H9 (cell line): ENCODE data around the gene CNTN2. TPM values are rescaled to one million over a fixed set of nuclear protein-coding genes. Genes with fewer than 3 reads are reported as not detected.

ENCODE experiments used
- DNase-seq: peaks from one replicate; pipeline ENCODE4 v3.0.0-alpha.2; 2017
- H2AFZ ChIP-seq: one replicate; pipeline ENCODE4 v1.6.1; 2013; ENCODE audit warnings: mild to moderate bottlenecking, low read length, control low read depth, moderate library complexity
- H2AK5ac ChIP-seq: 2 replicates; pipeline ENCODE4 v1.6.1; 2013; ENCODE audit warnings: low read length, control low read depth, mixed read lengths; ENCODE audit not compliant: insufficient read length
- H2BK120ac ChIP-seq: one replicate; pipeline ENCODE4 v1.6.1; 2013; ENCODE audit warnings: low read depth, mild to moderate bottlenecking, low read length, control low read depth, inconsistent platforms; ENCODE audit not compliant: poor library complexity, severe bottlenecking
- H2BK12ac ChIP-seq: 2 replicates; pipeline ENCODE4 v1.6.1; 2013; ENCODE audit warnings: low read length, control low read depth, mixed read lengths, low read depth; ENCODE audit not compliant: insufficient read length
- H2BK15ac ChIP-seq: 2 replicates; pipeline ENCODE4 v1.6.1; 2013; ENCODE audit warnings: low read depth, low read length, control low read depth
- H2BK20ac ChIP-seq: one replicate; pipeline ENCODE4 v1.6.1; 2013; ENCODE audit warnings: low read depth, mild to moderate bottlenecking, low read length, control low read depth, inconsistent platforms; ENCODE audit not compliant: poor library complexity, severe bottlenecking
- H2BK5ac ChIP-seq: 2 replicates; pipeline ENCODE4 v1.6.1; 2013; ENCODE audit warnings: low read length, control low read depth, mixed read lengths; ENCODE audit not compliant: insufficient read length
- H3K14ac ChIP-seq: 2 replicates; pipeline ENCODE4 v1.6.1; 2013; ENCODE audit warnings: low read length, control low read depth; ENCODE audit not compliant: insufficient read depth
- H3K18ac ChIP-seq: 2 replicates; pipeline ENCODE4 v1.6.1; 2013; ENCODE audit warnings: low read depth, mild to moderate bottlenecking, mixed read lengths, low read length, control low read depth; ENCODE audit not compliant: insufficient read length
- H3K23ac ChIP-seq: 2 replicates; pipeline ENCODE4 v1.6.1; 2013; ENCODE audit warnings: low read length, control low read depth, mixed read lengths, low read depth; ENCODE audit not compliant: insufficient read length
- H3K23me2 ChIP-seq: 2 replicates; pipeline ENCODE4 v1.6.1; 2013; ENCODE audit warnings: low read depth, mild to moderate bottlenecking, mixed read lengths, low read length, control low read depth; ENCODE audit not compliant: insufficient read length, poor library complexity, severe bottlenecking
- H3K27ac ChIP-seq: 2 replicates; pipeline ENCODE4 v1.5.1; 2013; ENCODE audit warnings: low read length, control low read depth, mixed read lengths, low read depth; ENCODE audit not compliant: insufficient read length
- H3K27me3 ChIP-seq: 2 replicates; pipeline ENCODE4 v1.6.1; 2013; ENCODE audit warnings: low read length, control low read depth, inconsistent platforms; ENCODE audit not compliant: insufficient read depth
- H3K4ac ChIP-seq: 2 replicates; pipeline ENCODE4 v1.6.1; 2013; ENCODE audit warnings: low read depth, mild to moderate bottlenecking, control low read depth, inconsistent platforms, low read length, moderate library complexity
- H3K4me1 ChIP-seq: 2 replicates; pipeline ENCODE4 v1.6.1; 2013; ENCODE audit warnings: low read length, control low read depth, inconsistent platforms; ENCODE audit not compliant: insufficient read depth
- H3K4me2 ChIP-seq: 2 replicates; pipeline ENCODE4 v1.6.1; 2013; ENCODE audit warnings: low read length, control low read depth, mixed read lengths; ENCODE audit not compliant: insufficient read length, insufficient read depth
- H3K56ac ChIP-seq: 2 replicates; pipeline ENCODE4 v1.6.1; 2013; ENCODE audit warnings: low read depth, mild to moderate bottlenecking, mixed read lengths, low read length, control low read depth; ENCODE audit not compliant: insufficient read length
- H3K79me1 ChIP-seq: 2 replicates; pipeline ENCODE4 v1.6.1; 2013; ENCODE audit warnings: low read depth, mild to moderate bottlenecking, moderate library complexity, low read length, control low read depth, inconsistent platforms; ENCODE audit not compliant: insufficient read depth, poor library complexity, severe bottlenecking
- H3K79me2 ChIP-seq: 2 replicates; pipeline ENCODE4 v1.6.1; 2013; ENCODE audit warnings: low read length, control low read depth, inconsistent platforms; ENCODE audit not compliant: insufficient read depth
- H3K9ac ChIP-seq: 2 replicates; pipeline ENCODE4 v1.6.1; 2013; ENCODE audit warnings: low read length, control low read depth, mixed read lengths; ENCODE audit not compliant: insufficient read length; ENCODE audit errors: extremely low read depth
- H3K9me3 ChIP-seq: one replicate; pipeline ENCODE4 v1.6.1; 2013; ENCODE audit warnings: low read depth, low read length, inconsistent platforms; ENCODE audit not compliant: control insufficient read depth
- H3T11ph ChIP-seq: one replicate; pipeline ENCODE4 v1.6.1; 2013; ENCODE audit warnings: mild to moderate bottlenecking, low read length, control low read depth, inconsistent platforms
- H4K20me1 ChIP-seq: one replicate; pipeline ENCODE4 v1.6.1; 2013; ENCODE audit not compliant: control insufficient read depth, insufficient read length, insufficient read depth
- H4K5ac ChIP-seq: 2 replicates; pipeline ENCODE4 v1.6.1; 2013; ENCODE audit warnings: low read depth, mild to moderate bottlenecking, mixed read lengths, low read length, control low read depth; ENCODE audit not compliant: insufficient read length
- H4K8ac ChIP-seq: replicated peaks from 2 replicates; pipeline ENCODE4 v1.6.1; 2013; ENCODE audit warnings: low read length, control low read depth, mixed read lengths, low read depth; ENCODE audit not compliant: insufficient read length
- H4K91ac ChIP-seq: 2 replicates; pipeline ENCODE4 v1.6.1; 2013; ENCODE audit warnings: low read depth, mild to moderate bottlenecking, moderate library complexity, mixed read lengths, low read length, control low read depth; ENCODE audit not compliant: insufficient read length
- H3K27ac Mint-ChIP-seq, 3 experiments: 2 replicates in 2 of 3; 3 replicates in 1 of 3; pipeline ENCODE4 v1.8.0; 2020 to 2021; ENCODE audit warnings: mixed read lengths in 3 of 3, mild to moderate bottlenecking in 1 of 3, moderate library complexity in 1 of 3
- H3K27me3 Mint-ChIP-seq: 2 replicates; pipeline ENCODE4 v1.8.0; 2021; ENCODE audit warnings: low read depth, mild to moderate bottlenecking, moderate library complexity, mixed read lengths
- H3K36me3 Mint-ChIP-seq, 3 experiments: 2 replicates in 2 of 3; 3 replicates in 1 of 3; pipeline ENCODE4 v1.8.0; 2020 to 2021; ENCODE audit warnings: low read depth in 3 of 3, mixed read lengths in 3 of 3; ENCODE audit not compliant: insufficient read depth in 1 of 3
- H3K4me1 Mint-ChIP-seq, 2 experiments: 2 replicates each; pipeline ENCODE4 v1.8.0; 2020; ENCODE audit warnings: mixed read lengths in 2 of 2
- H3K4me3 Mint-ChIP-seq, 2 experiments: 2 replicates in 1 of 2; 3 replicates in 1 of 2; pipeline ENCODE4 v1.8.0; 2020 to 2021; ENCODE audit warnings: mild to moderate bottlenecking in 2 of 2, mixed read lengths in 2 of 2, moderate library complexity in 1 of 2
- H3K9me3 Mint-ChIP-seq, 2 experiments: 2 replicates in 1 of 2; 3 replicates in 1 of 2; pipeline ENCODE4 v1.8.0; 2020; ENCODE audit warnings: mild to moderate bottlenecking in 2 of 2, mixed read lengths in 2 of 2, moderate library complexity in 1 of 2
- WGBS: extraction: QIAGEN DNeasy Blood & Tissue Kit; methylation state at CpG from one replicate; pipeline ENCODE4 v1.1.7; 2013; ENCODE audit warnings: missing lambda C conversion rate, low lambda C conversion rate, mixed read lengths; ENCODE audit not compliant: insufficient read length; ENCODE audit errors: extremely low coverage; 5-methylcytosine and 5-hydroxymethylcytosine counted together
- total RNA-seq: library from RNA; stranded (reverse); gene quantifications from 2 replicates; pipeline ENCODE4 v1.2.1, GENCODE V29; 2021
- TF ChIP-seq, protein P1 (sequence below): fragments of 200-600 bp; sonication (generic); conservative IDR thresholded peaks from 3 replicates; pipeline ENCODE4 v1.8.0; 2021; ENCODE audit warnings: antibody characterized with exemption, mild to moderate bottlenecking

CNTN2 gene
- total RNA-seq, 1 experiment from 2014 or later, result 0.42 TPM

DNA sequence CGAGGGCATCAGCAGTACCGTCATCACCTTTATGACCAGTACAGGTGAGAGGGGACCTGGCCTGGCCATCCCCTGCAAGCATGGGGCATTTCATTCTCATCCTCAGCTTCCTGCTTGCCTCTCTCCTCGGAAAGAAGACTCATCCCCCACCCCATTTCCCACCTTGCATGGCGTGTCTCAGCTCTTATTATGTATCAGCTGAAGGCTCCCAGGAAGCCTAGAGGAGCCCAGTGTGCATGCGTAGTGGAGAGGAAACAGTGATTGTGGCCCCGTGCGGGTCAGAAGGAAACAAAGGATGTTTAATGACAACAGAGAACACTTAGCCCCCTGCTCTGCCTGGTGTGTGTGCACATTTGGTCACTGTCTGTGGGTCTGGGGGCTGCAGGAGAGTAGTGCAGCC, 40.3 kb upstream of the CNTN2 start:
- H2AK5ac ChIP-seq, result no peak overlapping the region
- no peak overlapping the region for H3K9ac ChIP-seq
- no peak overlapping the region for H2BK120ac ChIP-seq
- H3K4ac ChIP-seq, result no peak overlapping the region
- TF ChIP-seq, protein P1, sequence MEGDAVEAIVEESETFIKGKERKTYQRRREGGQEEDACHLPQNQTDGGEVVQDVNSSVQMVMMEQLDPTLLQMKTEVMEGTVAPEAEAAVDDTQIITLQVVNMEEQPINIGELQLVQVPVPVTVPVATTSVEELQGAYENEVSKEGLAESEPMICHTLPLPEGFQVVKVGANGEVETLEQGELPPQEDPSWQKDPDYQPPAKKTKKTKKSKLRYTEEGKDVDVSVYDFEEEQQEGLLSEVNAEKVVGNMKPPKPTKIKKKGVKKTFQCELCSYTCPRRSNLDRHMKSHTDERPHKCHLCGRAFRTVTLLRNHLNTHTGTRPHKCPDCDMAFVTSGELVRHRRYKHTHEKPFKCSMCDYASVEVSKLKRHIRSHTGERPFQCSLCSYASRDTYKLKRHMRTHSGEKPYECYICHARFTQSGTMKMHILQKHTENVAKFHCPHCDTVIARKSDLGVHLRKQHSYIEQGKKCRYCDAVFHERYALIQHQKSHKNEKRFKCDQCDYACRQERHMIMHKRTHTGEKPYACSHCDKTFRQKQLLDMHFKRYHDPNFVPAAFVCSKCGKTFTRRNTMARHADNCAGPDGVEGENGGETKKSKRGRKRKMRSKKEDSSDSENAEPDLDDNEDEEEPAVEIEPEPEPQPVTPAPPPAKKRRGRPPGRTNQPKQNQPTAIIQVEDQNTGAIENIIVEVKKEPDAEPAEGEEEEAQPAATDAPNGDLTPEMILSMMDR, result no peak
- H3T11ph ChIP-seq, result no peak overlapping the region
- H3K4me1 ChIP-seq, result peaks cover 3% of the 10 kb centered on the region; the same call in 1 of the 2 replicates
- H3K36me3 Mint-ChIP-seq, result no peaks in the 10 kb centered on the region
- H3K79me1 ChIP-seq, result no peaks in the 10 kb centered on the region
- no peak overlapping the region for H2BK5ac ChIP-seq
- no peak overlapping the region for H3K18ac ChIP-seq
- no peaks in the 10 kb centered on the region for H3K27me3 ChIP-seq
- H3K4me1 Mint-ChIP-seq, result peaks cover 25 to 26% of the 10 kb centered on the region in 2 experiments
- H3K4me3 Mint-ChIP-seq, result peak overlapping the region in 1 of 2 experiments; percentile 22; a peak in 3 of 5 replicates
- H3K9me3 ChIP-seq, result no peaks in the 10 kb centered on the region
- H3K14ac ChIP-seq, result 0 out of 2 replicates have a peak overlapping the region, but pooled peaks have one; percentile 30
- H3K9me3 Mint-ChIP-seq, result no peaks in the 10 kb centered on the region
- H4K91ac ChIP-seq, result no peak overlapping the region
- DNase-seq, result no peak
- H2BK15ac ChIP-seq, result no peak overlapping the region
- no peak overlapping the region for H4K5ac ChIP-seq
- no CpG with 5 or more reads among the region's 7 CpGs for WGBS
- no peaks in the 10 kb centered on the region for H3K23me2 ChIP-seq
- H2BK20ac ChIP-seq, result no peak overlapping the region
- no peak overlapping the region for H3K56ac ChIP-seq
- no peak overlapping the region for H3K23ac ChIP-seq
- H3K27me3 Mint-ChIP-seq, result peaks cover 50% of the 10 kb centered on the region
- no peaks in the 10 kb centered on the region for H4K20me1 ChIP-seq
- no peak overlapping the region for H2BK12ac ChIP-seq
- no peak overlapping the region for H3K4me2 ChIP-seq
- H3K27ac ChIP-seq, result no peak overlapping the region
- no peak overlapping the region for H2AFZ ChIP-seq
- no peak overlapping the region for H3K27ac Mint-ChIP-seq
- H3K79me2 ChIP-seq, result no peaks in the 10 kb centered on the region
- H4K8ac ChIP-seq, result no peak overlapping the region
